Fibroblast of skin of scalp (primary cell): ENCODE results near the gene S100B.

Experiments
- DNase-seq: peaks from one replicate; pipeline ENCODE4 v3.0.0-alpha.2; 2013

S100B gene

DNA sequence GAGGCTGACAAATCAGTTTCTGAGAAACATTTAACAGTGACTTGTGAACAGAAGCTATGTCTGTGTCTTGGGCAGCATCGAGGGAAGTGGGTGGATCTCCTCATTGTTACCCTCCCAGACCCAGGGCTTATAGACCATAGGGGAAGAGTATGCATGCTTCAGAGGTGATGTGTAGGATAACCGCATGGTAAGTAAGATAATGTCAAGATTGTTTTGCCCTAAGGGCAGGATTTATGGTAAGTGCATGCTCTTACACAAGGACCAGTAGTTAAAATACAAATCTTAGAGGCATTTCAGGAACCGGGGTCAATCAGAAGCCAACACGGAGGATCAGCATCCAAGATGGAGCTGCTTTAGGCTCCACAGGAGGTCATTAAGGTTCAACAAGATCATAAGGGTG lies 22.8 kb upstream of the S100B start:
- DNase-seq, result no peak

DNA sequence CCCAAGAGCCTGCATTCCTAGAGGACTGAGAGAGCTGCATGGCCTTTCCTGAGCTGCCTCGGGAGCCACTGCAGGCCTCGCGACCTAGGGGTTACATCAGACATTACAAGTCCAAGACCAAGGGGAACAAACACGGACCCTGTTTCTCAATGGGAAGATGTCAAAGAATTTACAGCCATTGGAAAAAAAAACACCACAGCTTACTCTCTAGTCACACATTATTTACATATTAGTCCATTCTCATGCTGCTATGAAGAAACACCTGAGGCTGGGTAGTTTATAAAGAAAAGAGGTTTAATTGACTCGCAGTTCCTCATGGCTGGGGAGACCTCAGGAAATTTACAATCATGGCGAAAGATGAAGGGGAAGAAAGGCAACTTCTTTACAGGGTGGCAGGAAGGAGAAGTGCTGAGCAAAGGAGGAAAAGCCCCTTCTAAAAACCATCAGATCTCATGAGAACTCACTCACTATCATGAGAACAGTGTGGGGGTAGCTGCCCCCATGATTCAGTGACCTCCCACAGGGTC lies 22.2 kb upstream of the S100B start:
- DNase-seq, result no peak

DNA sequence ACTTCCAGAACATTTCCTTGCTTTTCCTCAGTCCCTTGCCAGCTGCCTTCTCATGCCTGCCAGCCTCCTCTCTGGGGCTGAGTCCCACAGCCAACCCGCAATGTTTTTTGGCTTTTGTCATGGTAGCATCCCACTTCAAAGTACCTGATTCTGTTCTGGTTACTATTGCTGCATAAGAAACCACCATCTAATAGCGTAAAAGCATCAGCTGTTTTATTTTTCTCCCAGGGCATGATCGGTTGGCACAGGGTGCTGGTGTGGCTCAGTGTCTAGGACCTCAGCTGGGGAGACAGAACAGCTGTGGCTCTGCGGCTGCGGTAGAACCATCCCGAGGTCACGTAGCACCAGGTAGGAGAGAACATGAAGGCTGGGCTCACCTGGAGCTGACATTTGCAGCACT lies 21.7 kb upstream of the S100B start:
- no peak for DNase-seq

DNA sequence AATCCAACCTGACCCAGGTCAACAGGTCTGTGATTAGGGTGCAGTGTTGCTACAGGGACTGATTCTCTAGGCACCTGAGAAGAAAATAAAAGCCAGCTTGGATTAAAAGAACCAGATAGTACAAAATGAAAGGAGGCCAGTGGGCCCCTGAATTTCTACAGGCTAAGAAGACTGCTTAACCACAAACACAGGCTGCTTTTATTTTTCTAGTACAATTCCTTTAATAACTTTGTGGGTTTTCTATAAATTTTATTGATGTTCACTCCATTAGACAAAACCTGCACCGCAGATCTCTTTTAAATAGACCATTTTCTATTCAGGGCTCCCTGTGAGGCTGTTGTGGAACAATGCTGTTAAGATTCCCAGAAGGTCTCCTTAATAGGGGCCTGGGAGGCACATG lies 20.9 kb upstream of the S100B start:
- no peak for DNase-seq

DNA sequence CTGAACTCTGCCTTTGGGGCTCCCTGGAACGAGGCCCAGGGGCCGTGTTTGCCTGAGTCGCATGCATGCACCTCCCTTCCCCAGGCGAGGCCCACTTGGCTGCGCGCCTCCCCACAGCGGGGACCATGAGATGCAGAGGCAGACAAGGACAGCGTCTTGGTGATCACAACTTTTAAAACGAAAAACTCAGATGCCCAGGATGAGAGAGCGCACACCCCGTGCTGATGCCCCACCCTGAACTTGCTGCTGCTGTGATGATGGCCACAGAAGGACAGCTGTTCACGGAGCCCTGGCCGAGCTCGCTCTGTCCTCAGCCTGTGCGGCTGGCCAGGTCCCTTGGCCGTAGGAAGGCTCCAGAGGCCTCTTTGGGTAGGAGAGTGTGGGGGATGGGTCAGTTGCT lies 19.2 kb upstream of the S100B start:
- DNase-seq, result no peak

DNA sequence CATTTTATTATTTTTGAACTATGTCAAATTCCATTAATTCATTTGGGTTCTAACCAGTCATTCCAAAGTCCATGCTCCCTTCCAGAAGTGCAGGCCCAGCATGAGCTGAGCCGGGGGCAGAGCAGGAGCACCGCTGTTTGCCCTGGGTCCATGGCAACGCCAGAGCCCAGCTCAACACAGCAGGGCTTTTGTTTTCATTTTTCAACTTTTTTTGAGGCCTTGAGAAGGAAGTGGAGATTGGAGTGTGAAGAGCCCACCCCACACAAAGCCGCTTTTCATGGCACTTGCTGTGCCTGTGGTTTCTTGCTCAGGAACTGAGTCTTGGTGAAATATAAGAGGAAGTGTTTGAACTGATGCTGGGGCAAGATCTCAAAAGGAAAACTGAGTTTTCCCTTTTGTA lies 17.3 kb upstream of the S100B start:
- DNase-seq, result peak; percentile 75

DNA sequence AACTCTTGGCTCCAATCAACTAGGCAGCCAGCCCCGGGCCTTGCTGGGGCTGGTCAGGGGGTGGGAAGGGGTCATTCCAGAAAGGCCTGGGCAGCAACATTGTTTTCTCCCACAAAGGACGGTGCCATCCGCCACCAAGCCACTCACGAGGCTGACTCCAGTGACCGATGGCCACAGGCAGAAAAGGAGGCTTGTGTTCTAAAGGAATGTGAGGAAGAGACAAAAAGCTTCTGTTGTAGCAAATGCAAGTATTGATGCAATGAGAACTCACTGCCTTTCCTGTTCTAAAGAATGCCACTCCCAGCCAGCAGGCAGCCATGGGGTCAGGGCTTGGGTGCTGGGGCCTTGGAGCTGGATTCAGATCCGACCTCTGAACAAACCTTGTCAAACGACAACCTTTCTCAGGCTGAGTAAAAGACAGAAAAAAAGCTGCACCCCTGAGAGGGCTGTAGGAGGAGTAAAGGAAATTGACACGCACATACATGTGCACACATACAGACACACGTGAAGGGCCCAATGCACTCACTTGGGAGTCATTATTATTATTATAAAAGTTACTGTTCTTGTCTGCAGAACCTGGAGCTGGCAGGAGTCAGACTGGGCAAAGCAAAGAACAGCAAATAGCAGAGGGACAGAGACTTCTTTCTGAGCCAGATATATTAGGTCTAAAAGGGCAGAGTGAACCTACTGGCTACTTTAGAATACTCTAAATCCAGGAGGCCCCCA lies 16.7 kb upstream of the S100B start:
- no peak for DNase-seq

DNA sequence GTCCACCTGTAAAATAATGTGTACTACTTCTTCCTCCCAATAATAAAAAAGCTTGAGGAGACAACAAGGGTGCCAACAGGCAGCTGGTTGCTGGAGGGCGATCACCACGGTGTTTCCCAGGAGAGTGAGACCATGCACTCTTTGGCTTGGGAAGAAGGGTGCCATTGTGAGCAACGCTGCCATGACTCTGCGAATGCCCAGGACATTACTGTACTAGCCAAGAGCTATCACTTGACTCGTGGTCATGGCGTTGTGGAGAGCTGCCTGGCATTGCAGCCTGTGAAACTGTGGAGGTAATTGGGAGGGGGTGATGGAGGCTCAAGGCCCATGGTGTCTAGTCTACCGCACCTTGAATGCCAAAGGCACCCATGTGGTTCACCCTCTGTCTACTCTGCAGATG lies 16.0 kb upstream of the S100B start:
- DNase-seq, result no peak

DNA sequence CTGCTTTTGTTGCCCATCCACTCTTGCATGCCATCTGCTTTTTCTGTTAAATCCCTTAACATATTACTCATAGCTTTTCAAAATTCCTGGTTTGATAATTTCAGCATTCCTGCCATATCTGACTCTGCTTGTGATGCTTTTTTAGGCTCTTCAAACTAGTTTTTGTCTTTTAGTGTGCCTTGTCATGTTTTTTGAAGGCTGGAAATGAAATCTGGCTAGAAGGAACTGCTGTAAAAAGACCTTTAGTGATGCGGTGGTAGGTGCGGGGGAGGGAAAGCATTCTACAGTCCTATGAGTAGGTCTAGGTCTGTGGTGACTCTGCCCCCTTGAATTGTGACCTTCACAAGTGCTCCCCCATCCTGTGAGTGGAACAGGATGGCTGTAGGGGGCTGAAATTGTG lies 15.0 kb upstream of the S100B start:
- peak; percentile 78 for DNase-seq

DNA sequence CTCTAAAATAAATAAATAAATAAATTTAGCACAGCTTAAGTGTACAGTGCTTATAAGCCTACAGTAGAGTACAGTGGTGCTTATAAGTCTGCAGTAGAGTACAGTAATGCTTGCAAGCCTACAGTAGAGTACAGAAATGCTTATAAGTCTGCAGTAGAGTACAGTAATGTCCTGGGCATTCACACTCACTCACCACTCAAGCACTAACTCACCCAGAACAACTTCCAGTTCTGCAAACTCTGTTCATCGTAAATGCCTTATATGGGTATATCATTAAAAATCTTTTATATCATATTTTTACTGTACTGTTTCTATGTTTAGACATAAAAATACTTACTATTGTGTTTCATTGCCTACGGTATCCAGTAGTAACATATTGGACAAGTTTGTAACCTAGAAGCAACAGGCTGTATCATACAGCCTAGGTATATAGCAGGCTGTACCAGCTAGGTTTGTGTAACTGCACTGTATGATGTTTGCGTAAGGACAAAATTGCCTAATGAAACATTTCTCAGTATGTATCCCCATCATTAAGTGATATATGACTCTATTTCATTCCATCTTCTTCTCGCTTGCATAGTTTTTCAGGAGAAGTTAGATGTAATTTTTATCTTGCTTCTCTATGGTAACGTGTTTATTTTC lies 14.0 kb upstream of the S100B start:
- peak; percentile 36 for DNase-seq

DNA sequence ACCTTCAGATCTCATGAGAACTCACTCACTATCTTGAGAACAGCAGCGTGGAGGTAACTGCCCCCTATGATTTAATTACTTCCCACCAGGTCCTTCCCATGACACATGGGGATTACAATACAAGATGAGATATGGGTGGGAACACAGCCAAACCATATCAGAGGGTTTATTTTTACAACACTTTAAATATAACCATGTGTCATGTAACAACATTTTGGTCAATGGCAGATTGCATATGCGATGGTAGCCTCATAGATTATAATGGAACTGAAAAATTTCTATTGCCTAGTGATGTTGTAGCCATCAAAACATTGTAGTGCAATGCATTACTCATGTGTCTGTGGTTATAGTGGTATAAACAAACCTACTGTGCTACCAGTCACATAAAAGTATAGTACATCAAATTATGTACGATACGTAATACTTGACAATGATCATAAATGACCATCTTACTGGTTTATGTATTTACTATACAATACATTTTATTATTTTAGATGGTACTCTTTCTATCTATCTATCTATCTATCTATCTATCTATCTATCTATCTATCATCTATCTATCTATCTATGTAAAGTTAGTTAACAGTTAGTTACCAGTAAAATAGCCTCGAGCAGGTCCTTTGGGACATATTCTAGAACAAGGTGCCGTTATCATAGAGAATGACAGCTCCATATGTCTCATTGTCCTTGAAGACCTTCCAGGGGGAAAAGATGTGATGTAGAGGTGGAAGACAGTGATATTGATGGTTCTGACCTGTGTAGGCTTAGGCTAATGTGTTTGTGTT lies 12.6 kb upstream of the S100B start:
- peak; percentile 21 for DNase-seq

DNA sequence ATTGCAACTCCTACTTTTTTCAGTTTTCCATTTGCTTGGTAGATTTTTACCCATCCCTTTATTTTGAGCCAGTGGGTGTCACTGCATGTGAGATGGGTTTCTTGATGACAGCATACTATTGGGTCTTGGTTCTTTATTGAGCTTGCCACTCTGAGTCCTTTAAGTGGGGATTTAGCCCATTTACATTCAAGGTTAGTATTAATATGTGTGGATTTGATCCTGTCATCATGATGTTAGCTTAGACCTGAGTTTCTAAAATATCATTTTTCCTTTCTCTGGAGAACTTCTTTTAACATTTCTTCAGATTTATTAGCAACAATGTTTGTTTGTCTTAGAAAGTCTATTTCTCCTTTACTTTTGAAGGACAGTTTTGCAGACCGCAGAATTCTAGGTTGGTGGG lies 11.8 kb upstream of the S100B start:
- DNase-seq, result no peak

DNA sequence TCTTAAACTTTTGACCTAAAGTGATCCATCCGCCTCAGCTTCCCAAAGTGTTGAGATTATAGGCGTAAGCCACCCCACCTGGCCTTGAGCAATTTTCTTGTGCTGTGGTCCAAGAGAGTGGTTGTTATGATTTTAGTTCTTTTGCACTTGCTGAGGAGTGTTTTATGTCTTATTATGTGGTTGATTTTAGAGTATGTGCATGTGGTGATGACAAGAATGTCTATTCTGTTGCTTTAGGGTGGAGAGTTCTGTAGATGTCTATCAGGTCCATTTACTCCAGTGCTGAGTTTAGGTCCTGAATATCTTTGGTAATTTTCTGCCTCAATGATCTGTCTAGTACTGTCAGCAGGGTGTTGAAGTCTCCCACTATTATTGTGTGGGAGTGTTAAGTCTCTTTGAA lies 11.2 kb upstream of the S100B start:
- DNase-seq, result no peak

DNA sequence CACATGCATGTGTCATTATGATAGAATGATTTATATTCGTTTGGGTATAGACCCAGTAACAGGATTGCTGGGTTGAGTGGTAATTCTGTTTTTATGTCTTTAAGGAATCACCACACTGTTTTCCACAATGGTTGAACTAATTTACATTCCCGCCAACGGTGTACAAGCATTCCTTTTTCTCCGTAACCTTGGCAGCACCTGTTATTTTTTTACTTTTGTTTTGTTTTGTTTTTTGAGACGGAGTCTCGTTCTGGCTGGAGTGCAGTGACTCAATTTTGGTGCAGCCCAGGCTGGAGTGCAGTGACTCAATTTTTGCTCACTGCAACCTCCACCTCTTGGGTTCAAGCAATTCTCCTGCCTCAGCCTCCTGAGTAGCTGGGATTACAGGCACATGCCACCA lies 8.5 kb upstream of the S100B start:
- no peak for DNase-seq

DNA sequence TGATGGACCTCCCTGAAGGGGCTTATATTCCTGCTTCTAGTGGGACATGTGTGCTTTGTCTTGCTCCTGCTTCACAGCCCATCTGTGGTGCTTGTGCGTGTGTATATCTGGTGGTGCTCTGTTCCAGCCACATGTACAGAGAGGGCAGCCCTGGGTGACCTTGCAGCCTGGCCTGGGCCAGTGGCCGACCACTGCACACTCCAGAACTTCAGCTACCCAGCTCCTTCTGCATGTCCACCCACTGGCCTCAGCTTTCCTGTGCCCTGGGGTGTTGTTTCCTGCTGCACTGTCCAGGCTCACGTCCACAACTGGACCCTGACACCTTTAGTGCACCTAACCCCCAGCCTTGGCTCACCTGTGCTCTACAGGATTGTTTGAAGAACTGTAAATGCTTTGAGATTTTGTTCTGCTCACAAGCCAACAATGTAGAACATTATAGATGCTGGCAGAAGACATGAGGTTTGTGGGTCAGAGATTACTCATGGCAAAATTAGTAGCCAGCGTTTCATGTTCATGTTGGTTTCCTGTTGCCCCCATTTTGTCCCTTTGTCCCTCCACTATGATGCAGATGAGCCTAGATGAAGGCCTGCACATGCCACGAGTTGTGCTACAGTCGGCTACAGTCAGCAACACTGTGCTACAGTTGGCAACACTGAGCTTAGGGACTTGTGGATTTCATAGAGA lies 5.3 kb upstream of the S100B start:
- no peak for DNase-seq

DNA sequence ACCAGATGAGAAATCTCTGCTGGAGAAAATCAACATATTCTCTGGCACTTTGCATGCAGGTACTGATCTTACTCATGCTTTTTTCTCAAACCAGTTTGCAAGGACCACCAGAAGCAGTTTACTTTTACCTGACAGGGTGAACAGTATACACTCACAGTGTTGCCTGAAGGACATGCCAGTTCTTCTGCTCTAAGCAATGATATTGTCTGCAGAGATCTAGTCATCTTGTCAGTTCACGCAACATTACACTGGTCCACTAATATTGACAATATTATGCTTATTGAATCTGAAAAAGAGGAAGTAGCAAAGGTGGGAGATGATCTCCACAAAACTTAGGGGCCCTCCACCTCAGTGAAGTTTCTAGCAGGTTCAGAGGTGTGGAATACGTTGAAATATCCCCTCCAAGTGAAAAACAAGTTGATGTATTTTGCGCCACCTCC lies 3.8 kb upstream of the S100B start:
- DNase-seq, result no peak

DNA sequence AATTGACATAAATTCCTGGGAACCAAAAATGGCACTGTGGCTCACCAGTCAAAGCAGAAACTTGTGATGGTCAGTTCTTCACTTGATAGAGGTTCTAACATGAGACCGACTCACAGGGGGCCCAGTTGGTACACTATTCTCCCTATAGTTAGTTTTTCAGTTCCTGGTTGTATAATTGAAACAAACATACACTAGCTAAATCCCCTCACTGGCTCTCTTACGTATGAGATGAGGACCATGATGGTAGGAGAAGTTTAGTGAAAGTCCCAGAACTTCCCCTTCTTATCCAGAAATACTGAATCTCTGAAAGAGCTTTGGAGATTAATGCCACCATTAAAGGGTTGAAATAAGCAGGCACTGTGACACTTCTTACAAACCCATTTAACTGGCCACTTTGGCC lies 2.8 kb upstream of the S100B start:
- DNase-seq, result no peak

DNA sequence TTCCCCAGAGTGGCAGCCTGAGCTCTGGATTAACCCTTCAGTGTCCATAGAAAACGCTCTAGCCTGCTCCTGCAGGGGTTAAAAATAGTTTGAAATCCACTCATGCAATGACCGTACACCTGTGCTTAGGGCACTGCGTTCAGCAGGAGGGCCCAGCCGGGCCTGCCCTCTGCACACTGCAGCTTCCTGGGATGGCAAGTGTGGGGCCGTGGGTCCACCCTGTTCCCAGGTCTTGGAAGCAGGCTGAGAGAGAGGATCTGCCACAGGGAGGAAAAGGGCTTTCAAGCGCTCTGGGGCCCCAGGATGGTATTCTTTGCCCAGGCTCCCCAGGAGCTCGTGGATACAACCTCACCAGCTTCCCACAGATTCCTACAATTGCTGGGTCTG lies 1.5 kb upstream of the S100B start:
- DNase-seq, result no peak

DNA sequence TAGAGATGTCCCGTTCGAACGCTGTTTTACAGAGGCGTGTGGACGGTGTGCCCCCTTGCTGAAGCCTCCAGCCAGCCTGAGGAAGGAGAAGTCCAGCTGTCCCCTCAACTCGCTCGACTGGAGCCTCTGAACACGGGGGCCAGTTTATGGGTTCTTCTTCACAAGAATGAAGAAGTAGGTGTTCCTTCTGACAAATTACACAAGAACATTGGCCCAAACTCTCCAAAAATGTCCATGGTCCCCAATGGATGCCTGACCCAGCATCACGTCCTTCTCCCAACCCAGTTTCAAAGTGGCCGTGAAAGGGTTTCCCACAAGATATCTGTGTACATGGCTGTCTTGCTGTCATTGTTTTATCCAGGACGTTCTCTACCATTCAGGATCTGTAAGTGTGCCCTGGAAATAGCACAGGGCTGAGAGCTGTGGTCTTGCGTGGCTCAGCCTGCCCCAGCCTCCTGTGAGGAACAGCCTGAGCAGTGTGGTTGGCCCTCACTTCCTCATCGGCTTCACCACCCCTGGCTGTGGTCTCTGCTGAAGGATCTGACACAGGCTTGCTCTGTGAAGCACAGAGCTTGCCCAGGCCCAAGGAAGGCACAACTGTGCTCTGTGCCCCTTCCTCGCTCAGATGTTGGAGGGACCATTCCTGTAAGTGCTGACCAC lies 1.0 kb upstream of the S100B start:
- no peak for DNase-seq

DNA sequence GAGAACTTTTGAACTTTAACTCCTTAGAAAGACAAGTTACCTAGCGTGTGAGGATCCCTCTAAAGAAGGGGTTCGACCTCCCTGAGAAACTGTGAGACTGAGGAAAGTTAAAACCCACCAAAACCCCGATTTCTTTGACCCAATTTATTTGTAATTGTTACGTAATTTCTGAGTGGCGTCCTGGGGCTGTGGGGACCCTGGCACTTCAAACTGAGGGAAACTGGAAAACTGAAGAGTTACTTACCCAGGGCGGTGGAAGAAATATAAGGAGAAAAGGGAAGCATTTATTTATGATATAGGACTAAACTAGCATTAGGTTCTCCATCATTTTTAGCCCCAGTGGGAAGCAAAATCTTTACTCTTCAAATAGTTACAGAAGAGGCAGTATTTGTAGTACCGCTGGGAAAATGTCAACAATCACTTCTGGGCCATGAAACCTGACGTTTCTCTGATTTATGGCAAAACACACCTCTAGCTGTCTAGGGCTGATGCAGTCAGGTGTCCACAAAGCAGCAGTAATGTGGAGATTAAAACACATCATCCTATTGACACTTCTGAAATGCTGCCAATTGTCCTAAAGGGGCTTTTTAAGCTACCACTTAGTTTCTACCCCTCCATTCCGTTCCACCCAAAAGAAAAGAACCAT lies 430 bp downstream of the S100B start:
- no peak for DNase-seq

DNA sequence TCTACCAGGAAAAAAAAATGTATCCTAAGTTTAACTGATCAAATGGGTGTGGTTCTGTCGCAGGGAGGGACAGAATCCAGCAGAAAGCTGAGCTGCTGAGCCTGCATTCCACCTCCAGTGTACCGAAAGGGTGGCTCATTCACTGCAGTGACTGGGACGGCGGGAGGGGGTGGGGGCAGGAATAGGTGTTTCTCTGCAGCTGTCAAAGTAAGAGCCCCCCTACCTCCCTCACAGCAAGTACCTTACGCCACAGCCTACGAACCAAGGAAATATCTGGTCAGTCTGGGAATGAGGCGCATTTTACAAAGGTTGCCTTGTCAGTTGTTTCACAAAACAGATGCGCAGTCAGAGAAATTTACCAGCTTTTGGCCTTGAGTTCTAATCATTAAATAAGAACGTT lies 1.7 kb downstream of the S100B start:
- peak; percentile 21 for DNase-seq

DNA sequence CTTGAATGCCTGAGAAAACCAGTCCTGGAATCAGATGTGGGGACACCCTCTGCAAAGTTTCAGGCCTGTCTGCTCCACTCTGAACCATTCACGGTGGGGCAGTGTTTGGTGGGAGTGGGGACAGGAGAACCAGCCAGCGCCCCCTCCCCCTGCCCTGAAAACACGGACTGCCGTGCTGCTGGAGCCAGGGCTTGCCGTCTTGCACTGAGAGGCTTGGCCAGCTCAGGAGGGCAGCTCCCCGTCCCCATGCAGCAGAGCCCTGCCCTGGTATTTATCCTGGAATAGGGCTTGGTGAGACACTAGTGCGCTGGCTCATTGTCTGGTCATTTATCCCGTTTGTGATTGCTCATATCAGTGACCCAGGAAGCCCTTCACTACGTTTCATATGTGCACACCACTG lies 3.9 kb downstream of the S100B start:
- no peak for DNase-seq
